Gastrocnemius medialis (tissue), 4 donors: ENCODE data around the gene EPB41L4B.

Experiments
- POLR2A ChIP-seq, 2 donors: fragments of 450-650 bp; IDR thresholded peaks; one replicate each; pipeline ENCODE4 v1.6.1; 2017; ENCODE audit warnings: antibody characterized with exemption in 2 of 2, mild to moderate bottlenecking in 2 of 2, moderate library complexity in 2 of 2
- TF ChIP-seq, protein P1 (sequence below), 5 experiments: fragments of 450-650 bp in 3 of 5; fragments of 200-600 bp in 2 of 5; sonication (generic) in 2 of 5; IDR thresholded peaks in 4 of 5; conservative IDR thresholded peaks in 1 of 5; 1 replicate in 4 of 5; 2 replicates in 1 of 5; pipeline ENCODE4 v1.5.1; 2016 to 2019; ENCODE audit warnings: antibody characterized with exemption in 5 of 5, mild to moderate bottlenecking in 3 of 5, moderate library complexity in 3 of 5

DNA sequence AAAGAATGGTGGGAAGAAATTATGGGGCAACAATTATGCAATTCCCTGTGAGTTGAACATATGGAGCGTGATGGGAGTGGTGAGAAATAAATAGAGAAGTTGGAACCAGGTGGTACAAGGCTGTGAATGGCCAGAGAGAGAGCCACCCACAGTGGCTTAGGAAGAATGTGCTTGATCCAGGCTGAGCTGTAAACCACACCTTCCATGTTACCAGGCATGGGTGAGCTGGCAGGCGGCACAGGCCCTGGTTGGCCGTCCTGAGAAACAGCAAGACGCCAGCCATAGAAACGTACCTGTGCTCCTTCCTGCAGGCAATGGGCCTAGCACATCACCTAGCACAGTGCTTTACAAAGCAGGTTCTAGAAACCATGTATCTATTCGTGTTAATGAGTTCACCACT lies 74.3 kb downstream of the EPB41L4B start:
- TF ChIP-seq, protein P1, sequence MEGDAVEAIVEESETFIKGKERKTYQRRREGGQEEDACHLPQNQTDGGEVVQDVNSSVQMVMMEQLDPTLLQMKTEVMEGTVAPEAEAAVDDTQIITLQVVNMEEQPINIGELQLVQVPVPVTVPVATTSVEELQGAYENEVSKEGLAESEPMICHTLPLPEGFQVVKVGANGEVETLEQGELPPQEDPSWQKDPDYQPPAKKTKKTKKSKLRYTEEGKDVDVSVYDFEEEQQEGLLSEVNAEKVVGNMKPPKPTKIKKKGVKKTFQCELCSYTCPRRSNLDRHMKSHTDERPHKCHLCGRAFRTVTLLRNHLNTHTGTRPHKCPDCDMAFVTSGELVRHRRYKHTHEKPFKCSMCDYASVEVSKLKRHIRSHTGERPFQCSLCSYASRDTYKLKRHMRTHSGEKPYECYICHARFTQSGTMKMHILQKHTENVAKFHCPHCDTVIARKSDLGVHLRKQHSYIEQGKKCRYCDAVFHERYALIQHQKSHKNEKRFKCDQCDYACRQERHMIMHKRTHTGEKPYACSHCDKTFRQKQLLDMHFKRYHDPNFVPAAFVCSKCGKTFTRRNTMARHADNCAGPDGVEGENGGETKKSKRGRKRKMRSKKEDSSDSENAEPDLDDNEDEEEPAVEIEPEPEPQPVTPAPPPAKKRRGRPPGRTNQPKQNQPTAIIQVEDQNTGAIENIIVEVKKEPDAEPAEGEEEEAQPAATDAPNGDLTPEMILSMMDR (IDR thresholded peaks at IDR 0.05 in 4 of 5, conservative IDR thresholded peaks at IDR 0.05 in 1 of 5) = no peak
- TF ChIP-seq POLR2A (IDR thresholded peaks at IDR 0.05) = no peak
